ENCODE data around the gene L3MBTL3. TPM values are rescaled to one million over a fixed set of nuclear protein-coding genes. Genes with fewer than 3 reads are reported as not detected.
"Not testable (repeated sequence)": the region's sequence is repeated elsewhere in the genome, so short reads cannot be mapped to it uniquely, and the experiment has no call there.

The L3MBTL3 gene
- total RNA-seq, 2 donors from 2014 or later = 36.6 to 45.2 TPM

DNA sequence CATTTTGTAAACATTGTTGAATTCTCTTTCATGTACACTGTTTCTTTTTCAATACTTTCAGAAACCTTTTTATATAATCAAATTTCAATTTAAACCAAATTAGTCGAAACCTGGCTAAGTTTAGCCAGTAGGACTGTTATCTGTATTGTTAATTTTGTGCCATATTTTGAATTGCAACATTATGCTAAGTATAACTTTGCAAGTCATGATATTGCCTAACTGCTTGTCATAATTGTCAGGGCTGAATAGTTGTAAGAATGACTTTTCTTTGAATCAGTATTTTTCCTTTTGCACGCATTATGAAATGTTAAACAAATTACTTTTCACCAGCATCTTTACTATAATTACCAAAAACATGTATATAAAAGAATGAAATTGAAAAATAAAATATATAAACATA, 121.7 kb downstream of the L3MBTL3 start:
- peaks cover 31% of the 10 kb centered on the region for H3K4me1 Mint-ChIP-seq
- H3K36me3 Mint-ChIP-seq (ENCODE audit: low read depth) = peaks cover 19% of the 10 kb centered on the region
- no peaks in the 10 kb centered on the region for H3K27me3 Mint-ChIP-seq
- no peak overlapping the region for H3K27ac Mint-ChIP-seq
- H3K4me3 Mint-ChIP-seq = no peak overlapping the region
- ATAC-seq = no peak
- no peak for DNase-seq
- H3K9me3 ChIP-seq (ENCODE audit: control insufficient read depth, low read length, poor library complexity, severe bottlenecking) = no peaks in the 10 kb centered on the region

DNA sequence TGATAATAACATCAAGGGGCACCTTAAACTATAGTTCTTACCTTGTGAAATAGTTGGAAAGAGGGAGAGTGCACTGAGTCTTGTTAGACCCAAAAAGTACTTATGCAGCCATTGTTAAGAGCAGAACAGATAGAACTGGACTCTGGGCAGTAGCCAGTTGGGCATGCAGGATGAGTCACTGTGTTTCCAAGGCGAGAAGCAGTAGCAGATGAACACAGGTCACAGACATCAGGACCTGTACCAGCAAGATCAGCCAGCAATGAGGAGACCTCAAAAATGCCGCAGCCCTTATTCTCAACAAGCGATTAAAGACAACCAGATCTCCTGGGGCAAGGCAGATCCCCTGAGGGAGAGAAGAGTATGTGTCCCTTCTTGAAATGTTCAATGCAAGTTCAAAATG, 125.3 kb downstream of the L3MBTL3 start:
- Mint-ChIP-seq H3K27me3 (no peaks in the 10 kb centered on the region), H3K36me3 (ENCODE audit: low read depth) (peaks cover 8% of the 10 kb centered on the region), H3K27ac (no peak overlapping the region), H3K4me3 (no peak overlapping the region), H3K4me1 (peaks cover 18% of the 10 kb centered on the region)
- H3K9me3 ChIP-seq (ENCODE audit: control insufficient read depth, low read length, poor library complexity, severe bottlenecking) = no peaks in the 10 kb centered on the region
- DNase-seq = no peak
- no peak for ATAC-seq

DNA sequence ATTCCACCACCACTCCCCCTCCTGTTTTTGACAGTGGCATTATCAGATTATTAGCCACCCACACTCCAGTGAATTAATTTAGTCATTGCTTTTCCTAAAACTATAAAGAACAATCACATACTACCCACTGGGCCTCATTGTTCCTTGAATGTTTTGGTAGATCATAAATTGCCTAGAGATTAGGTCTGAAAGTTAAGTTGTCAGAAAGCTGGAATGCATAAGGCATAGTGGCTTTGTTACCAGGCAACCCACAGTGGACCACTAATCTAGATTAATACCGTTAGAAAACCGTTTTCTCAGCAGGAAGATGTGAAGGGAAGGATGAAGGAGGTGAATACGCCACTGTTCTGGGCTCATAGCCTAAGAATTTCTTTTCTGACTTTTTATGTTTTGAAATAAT, 128.7 kb downstream of the L3MBTL3 start:
- no peak overlapping the region for H3K27ac Mint-ChIP-seq
- no peak for DNase-seq
- H3K36me3 Mint-ChIP-seq (ENCODE audit: low read depth) = peaks cover 6% of the 10 kb centered on the region
- H3K4me1 Mint-ChIP-seq = peaks cover 6% of the 10 kb centered on the region
- no peaks in the 10 kb centered on the region for H3K27me3 Mint-ChIP-seq
- no peaks in the 10 kb centered on the region for H3K9me3 ChIP-seq (ENCODE audit: control insufficient read depth, low read length, poor library complexity, severe bottlenecking)
- no peak for ATAC-seq
- no peak overlapping the region for H3K4me3 Mint-ChIP-seq

DNA sequence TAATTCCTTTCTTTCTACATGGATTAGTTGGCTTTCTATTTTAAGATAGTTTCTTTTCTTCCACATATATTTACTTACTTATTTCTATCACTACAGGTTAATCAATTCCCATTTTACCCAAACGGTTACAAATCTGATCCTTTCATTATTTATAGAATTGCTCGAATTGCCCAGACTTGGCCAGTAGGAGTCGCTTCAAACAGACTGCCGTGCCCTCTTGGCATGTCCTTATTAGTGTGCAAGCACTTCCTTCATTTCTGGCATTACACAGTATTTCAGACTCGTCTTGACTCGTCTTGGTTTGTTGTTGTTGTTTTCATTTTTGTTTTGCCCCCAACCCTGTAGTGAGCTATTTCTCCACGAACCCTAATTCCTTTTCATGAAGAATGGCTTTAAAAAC, 129.8 kb downstream of the L3MBTL3 start:
- H3K4me3 Mint-ChIP-seq = no peak overlapping the region
- peaks cover 3% of the 10 kb centered on the region for H3K4me1 Mint-ChIP-seq
- peak; percentile 50 for ATAC-seq
- H3K27ac Mint-ChIP-seq = no peak overlapping the region
- H3K36me3 Mint-ChIP-seq (ENCODE audit: low read depth) = peaks cover 3% of the 10 kb centered on the region
- no peak for DNase-seq
- no peaks in the 10 kb centered on the region for H3K27me3 Mint-ChIP-seq
- H3K9me3 ChIP-seq (ENCODE audit: control insufficient read depth, low read length, poor library complexity, severe bottlenecking) = no peaks in the 10 kb centered on the region

DNA sequence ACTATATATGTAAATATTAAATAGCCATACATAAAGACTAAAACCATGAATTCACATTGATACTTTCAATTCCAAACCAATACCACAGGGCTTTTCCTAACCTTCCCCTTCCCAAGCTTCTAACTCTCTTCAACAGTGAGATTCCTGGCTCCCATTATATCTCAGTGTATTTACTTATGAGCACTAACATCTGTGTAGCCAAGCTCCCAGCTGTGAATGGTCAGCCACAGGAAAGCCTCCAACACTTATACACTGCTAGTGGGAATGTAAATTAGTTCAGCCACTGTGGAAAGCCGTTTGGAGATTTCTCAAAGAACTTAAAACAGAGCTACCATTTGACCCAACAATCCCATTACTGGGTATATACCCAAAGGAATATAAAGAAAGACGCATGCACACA, 130.6 kb downstream of the L3MBTL3 start:
- not testable (repeated sequence) for H3K27me3 Mint-ChIP-seq, H3K27ac Mint-ChIP-seq, H3K4me1 Mint-ChIP-seq

DNA sequence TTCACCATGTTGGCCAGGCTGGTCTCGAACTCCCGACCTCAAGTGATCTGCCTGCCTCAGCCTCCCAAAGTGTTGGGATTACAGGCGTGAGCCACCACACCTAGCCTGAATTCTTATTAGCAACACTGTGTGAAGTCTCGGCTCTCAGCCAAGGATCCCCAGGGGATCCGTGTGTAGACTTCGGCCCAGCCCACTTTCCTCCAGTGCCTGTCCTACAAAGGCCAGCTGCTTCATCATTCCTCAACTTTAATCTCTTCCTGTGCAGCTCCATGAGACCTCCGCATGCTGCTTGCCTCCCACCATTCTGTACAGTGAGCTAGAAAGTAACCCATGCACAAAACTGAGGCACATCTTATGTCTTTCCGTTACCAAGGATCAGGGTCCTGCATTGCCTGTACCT, 132.5 kb downstream of the L3MBTL3 start:
- no peaks in the 10 kb centered on the region for H3K36me3 Mint-ChIP-seq (ENCODE audit: low read depth)
- H3K4me1 Mint-ChIP-seq = peaks cover 3% of the 10 kb centered on the region
- H3K27me3 Mint-ChIP-seq = no peaks in the 10 kb centered on the region
- no peak overlapping the region for H3K4me3 Mint-ChIP-seq
- H3K9me3 ChIP-seq (ENCODE audit: control insufficient read depth, low read length, poor library complexity, severe bottlenecking) = no peaks in the 10 kb centered on the region
- H3K27ac Mint-ChIP-seq = no peak overlapping the region
- no peak for ATAC-seq
- no peak for DNase-seq

More for the DNA sequence above, 130.6 kb downstream of the L3MBTL3 start:
- H3K4me3 Mint-ChIP-seq; ATAC-seq; DNase-seq; H3K9me3 ChIP-seq (ENCODE audit: control insufficient read depth, low read length, poor library complexity, severe bottlenecking); H3K36me3 Mint-ChIP-seq (ENCODE audit: low read depth): not testable (repeated sequence)

DNA sequence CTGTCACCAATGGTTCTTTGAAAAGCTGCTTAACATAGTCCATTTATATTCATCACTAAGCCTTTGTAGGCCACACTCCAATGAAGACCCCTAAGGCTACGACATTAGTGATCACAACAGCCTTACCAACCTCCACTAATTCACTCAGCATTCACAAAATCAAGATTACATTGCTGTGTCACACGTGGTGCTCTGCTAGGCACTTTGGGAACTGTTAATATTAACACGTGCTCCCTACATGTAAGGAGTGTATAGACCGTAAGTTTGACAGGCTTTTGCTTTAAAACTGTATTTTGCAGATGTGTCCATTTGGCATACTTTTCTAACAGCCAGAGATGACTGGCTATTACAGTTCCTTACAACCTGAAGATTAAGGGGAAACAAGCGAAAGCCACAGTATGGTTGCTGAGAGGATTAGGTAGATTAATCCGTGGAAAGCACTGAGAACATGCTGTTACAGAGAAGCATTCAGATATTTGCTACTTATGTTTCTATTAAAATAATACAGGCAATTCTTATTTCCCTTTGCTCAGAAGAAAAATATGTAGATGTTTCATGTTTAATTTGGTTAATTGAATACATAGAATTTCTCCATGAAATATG, 134.6 kb downstream of the L3MBTL3 start:
- ATAC-seq (no peak), DNase-seq (no peak)
- Mint-ChIP-seq H3K27me3 (no peaks in the 10 kb centered on the region), H3K27ac (no peak overlapping the region), H3K36me3 (ENCODE audit: low read depth) (no peaks in the 10 kb centered on the region), H3K4me3 (no peak overlapping the region), H3K4me1 (no peaks in the 10 kb centered on the region)
- no peaks in the 10 kb centered on the region for H3K9me3 ChIP-seq (ENCODE audit: control insufficient read depth, low read length, poor library complexity, severe bottlenecking)

DNA sequence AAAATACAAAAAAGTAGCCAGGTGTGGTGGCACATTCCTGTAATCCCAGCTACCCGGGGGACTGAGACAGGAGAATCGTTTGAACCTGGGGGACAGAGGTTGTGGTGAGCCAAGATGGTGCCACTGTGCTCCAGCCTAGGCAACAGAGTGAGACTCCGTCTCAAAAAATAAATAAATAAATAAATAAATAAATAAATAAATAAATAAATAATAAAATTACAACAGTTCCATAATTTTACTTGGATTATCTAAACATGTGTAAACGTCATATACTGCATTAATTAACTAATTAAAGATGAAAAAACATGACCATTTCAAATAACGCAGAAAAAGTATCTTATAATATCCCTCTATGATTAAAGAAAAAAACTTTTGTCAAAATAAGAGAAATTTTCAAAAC, 138.5 kb downstream of the L3MBTL3 start:
- Mint-ChIP-seq H3K27ac (no peak overlapping the region), H3K27me3 (no peaks in the 10 kb centered on the region), H3K4me1 (peaks cover 3% of the 10 kb centered on the region), H3K36me3 (ENCODE audit: low read depth) (peaks cover 3% of the 10 kb centered on the region), H3K4me3 (no peak overlapping the region)
- no peak for ATAC-seq
- DNase-seq = no peak
- no peaks in the 10 kb centered on the region for H3K9me3 ChIP-seq (ENCODE audit: control insufficient read depth, low read length, poor library complexity, severe bottlenecking)

DNA sequence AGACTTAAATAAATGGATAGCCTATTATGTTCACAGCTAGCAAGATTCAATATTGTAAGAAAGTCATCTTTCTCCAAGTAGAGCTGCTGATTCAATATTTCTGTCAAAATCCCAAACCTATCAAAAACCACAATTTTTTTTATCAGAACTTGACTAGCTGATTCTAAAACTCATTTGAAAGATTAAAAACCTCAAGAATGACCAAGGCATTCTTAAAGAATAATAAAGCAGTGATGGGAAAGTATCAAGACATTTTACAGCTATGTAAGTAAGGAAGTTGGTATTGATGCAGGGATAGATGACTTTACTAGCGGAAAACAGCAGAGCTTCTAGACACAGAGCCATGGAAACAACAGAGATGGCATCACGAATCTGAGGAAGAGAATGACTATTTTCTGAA, 139.7 kb downstream of the L3MBTL3 start:
- Mint-ChIP-seq H3K4me1 (peaks cover 3% of the 10 kb centered on the region), H3K4me3 (no peak overlapping the region), H3K27ac (no peak overlapping the region), H3K36me3 (ENCODE audit: low read depth) (peaks cover 3% of the 10 kb centered on the region), H3K27me3 (no peaks in the 10 kb centered on the region)
- DNase-seq = no peak
- ATAC-seq = no peak
- no peaks in the 10 kb centered on the region for H3K9me3 ChIP-seq (ENCODE audit: control insufficient read depth, low read length, poor library complexity, severe bottlenecking)

DNA sequence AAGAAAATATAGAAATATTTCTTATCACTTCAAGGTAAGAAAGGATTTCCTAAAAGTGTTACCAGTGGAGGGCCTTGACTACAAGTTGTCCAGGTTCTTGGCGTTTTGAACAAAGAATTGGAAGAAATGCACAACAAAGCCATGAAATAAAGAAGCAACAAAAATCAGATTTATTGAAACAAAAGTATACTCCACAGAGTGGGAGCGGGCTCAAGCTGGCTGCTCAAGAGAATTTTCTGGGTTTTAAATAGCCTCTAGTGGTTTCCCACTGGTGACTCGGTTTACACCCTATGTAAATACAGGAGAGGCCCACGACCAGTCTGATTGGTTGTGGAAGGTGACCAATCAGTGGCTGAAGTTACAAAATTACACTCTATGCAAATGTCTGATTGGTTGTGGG, 140.2 kb downstream of the L3MBTL3 start:
- H3K27me3 Mint-ChIP-seq = no peaks in the 10 kb centered on the region
- peaks cover 3% of the 10 kb centered on the region for H3K36me3 Mint-ChIP-seq (ENCODE audit: low read depth)
- ATAC-seq (no peak), DNase-seq (no peak)
- no peak overlapping the region for H3K4me3 Mint-ChIP-seq
- peaks cover 3% of the 10 kb centered on the region for H3K4me1 Mint-ChIP-seq
- no peaks in the 10 kb centered on the region for H3K9me3 ChIP-seq (ENCODE audit: control insufficient read depth, low read length, poor library complexity, severe bottlenecking)
- H3K27ac Mint-ChIP-seq = no peak overlapping the region

DNA sequence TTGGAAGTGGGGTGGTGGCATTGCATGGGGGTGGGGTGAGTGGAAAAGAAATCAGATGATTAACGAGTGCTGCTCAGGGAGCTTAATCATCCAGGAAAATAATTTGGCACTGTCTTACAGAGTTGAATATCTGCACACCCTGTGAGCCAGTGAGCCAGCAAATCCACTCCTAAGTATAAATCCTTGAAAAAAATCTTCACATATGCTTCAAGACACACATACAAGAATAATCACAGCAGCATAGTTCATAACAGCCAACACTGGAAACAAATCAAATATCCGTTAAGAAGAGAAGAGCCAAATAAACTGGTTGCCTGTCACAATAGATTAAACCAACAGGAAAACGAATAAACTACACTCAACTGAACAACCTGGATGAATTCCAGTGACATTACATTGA, 141.6 kb downstream of the L3MBTL3 start:
- H3K27me3 Mint-ChIP-seq = no peaks in the 10 kb centered on the region
- H3K27ac Mint-ChIP-seq = no peak overlapping the region
- no peak for ATAC-seq
- H3K4me3 Mint-ChIP-seq = no peak overlapping the region
- DNase-seq = no peak
- H3K4me1 Mint-ChIP-seq = peaks cover 3% of the 10 kb centered on the region
- H3K36me3 Mint-ChIP-seq (ENCODE audit: low read depth) = peaks cover 3% of the 10 kb centered on the region
- H3K9me3 ChIP-seq (ENCODE audit: control insufficient read depth, low read length, poor library complexity, severe bottlenecking) = no peaks in the 10 kb centered on the region

DNA sequence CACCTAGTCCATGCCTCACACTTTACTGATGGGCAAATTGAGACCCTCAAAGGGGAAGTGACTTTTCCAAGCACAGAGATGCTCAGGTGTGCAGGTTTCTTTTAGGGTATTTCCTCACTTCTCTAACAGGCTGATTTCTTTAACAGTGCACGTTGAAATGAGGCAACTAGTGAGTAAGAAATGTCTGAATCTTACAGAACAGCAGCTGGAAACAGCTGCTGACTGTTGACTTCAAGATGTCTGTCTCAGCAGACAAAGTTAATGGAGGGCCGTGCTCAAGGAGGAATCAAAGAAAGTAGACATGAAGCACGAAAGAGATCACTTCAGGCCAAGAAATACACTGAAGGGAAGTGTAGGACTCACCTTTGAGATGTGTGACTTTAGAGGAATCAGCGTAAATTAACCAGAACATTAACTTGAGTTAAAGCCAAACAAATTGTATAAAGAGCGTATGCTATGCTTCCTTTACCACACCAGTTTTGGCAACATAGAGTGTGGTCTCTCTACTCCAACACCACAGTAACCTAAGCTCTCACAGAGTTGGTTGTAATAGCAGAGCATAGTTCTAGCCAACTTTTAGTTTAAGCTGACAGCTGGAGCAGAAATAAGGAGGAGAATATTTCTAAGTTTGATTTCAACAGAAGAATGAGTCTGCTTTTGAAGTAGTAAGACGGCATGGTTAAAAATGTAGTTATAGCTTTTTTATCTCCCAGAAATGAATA, 143.5 kb downstream of the L3MBTL3 start:
- no peak overlapping the region for H3K27ac Mint-ChIP-seq
- peaks cover 5% of the 10 kb centered on the region for H3K4me1 Mint-ChIP-seq
- H3K36me3 Mint-ChIP-seq (ENCODE audit: low read depth) = peaks cover 3% of the 10 kb centered on the region
- no peaks in the 10 kb centered on the region for H3K27me3 Mint-ChIP-seq
- DNase-seq (no peak), ATAC-seq (no peak)
- no peak overlapping the region for H3K4me3 Mint-ChIP-seq
- H3K9me3 ChIP-seq (ENCODE audit: control insufficient read depth, low read length, poor library complexity, severe bottlenecking) = no peaks in the 10 kb centered on the region

DNA sequence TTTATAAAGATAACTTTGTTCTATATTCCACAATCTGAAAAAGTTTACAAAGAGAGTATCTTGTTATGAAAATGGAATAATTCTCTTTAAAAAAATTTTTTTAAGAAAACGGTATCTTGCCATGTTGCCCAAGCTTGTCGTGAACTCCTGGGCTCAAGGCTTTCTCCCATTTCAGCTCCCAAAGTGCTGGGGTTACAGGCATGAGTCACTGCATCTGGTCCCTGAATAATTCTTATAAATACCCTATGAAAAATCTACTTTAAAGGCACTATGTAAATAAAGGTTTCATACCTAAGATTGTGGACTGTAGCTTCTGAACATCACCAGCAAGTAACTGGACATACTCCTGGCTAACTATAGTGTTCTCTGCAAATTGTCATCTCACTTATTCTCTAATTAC, 144.0 kb downstream of the L3MBTL3 start:
- H3K9me3 ChIP-seq (ENCODE audit: control insufficient read depth, low read length, poor library complexity, severe bottlenecking) = no peaks in the 10 kb centered on the region
- Mint-ChIP-seq H3K27ac (no peak overlapping the region), H3K4me3 (no peak overlapping the region), H3K27me3 (no peaks in the 10 kb centered on the region), H3K4me1 (peaks cover 5% of the 10 kb centered on the region), H3K36me3 (ENCODE audit: low read depth) (peaks cover 3% of the 10 kb centered on the region)
- ATAC-seq (no peak), DNase-seq (no peak)

DNA sequence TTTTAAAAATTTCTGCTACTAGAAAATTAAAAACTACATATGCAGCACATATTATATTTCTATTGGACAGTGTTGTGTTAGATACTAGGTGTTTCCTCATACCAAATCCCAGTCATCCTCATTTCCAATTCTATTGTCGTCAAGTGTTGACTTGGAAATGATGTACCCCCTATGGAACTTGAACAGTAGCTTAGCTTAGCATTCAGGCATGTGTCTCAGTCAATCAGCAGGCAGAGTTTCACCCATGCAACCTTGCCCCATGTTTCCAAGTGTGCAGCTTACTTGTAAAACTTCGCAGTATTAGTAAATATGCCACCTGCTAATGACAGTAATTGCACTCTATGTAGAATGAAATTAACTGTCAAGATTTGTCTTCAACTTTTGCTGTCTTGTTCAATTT, 144.9 kb downstream of the L3MBTL3 start:
- DNase-seq (no peak), ATAC-seq (no peak)
- Mint-ChIP-seq H3K27me3 (no peaks in the 10 kb centered on the region), H3K4me3 (no peak overlapping the region), H3K4me1 (peaks cover 5% of the 10 kb centered on the region), H3K36me3 (ENCODE audit: low read depth) (peaks cover 3% of the 10 kb centered on the region), H3K27ac (no peak overlapping the region)
- H3K9me3 ChIP-seq (ENCODE audit: control insufficient read depth, low read length, poor library complexity, severe bottlenecking) = no peaks in the 10 kb centered on the region

Data from T-helper 17 cell (primary cell).